HUES48 (cell line): ENCODE measurements around the gene MARCHF11.

Experiments
- H3K27ac ChIP-seq: one replicate; pipeline ENCODE4 v1.7.0; 2013; ENCODE audit warnings: low read depth, low read length, inconsistent platforms
- H3K27me3 ChIP-seq: 2 replicates; pipeline ENCODE4 v1.6.1; 2013; ENCODE audit warnings: mild to moderate bottlenecking, low read length; ENCODE audit not compliant: control insufficient read depth, insufficient read depth
- H3K36me3 ChIP-seq: 2 replicates; pipeline ENCODE4 v1.6.1; 2013; ENCODE audit warnings: low read length; ENCODE audit not compliant: control insufficient read depth, insufficient read depth
- H3K4me1 ChIP-seq: 2 replicates; pipeline ENCODE4 v1.6.1; 2013; ENCODE audit warnings: mild to moderate bottlenecking, low read length; ENCODE audit not compliant: control insufficient read depth, insufficient read depth
- H3K4me3 ChIP-seq: 2 replicates; pipeline ENCODE4 v1.5.1; 2013; ENCODE audit warnings: mild to moderate bottlenecking, low read depth, low read length
- H3K9ac ChIP-seq: 2 replicates; pipeline ENCODE4 v1.6.1; 2013; ENCODE audit warnings: mild to moderate bottlenecking, low read depth, low read length, moderate library complexity
- H3K9me3 ChIP-seq: 2 replicates; pipeline ENCODE4 v1.6.1; 2013; ENCODE audit warnings: low read length; ENCODE audit not compliant: control insufficient read depth, insufficient read depth

MARCHF11 gene

DNA sequence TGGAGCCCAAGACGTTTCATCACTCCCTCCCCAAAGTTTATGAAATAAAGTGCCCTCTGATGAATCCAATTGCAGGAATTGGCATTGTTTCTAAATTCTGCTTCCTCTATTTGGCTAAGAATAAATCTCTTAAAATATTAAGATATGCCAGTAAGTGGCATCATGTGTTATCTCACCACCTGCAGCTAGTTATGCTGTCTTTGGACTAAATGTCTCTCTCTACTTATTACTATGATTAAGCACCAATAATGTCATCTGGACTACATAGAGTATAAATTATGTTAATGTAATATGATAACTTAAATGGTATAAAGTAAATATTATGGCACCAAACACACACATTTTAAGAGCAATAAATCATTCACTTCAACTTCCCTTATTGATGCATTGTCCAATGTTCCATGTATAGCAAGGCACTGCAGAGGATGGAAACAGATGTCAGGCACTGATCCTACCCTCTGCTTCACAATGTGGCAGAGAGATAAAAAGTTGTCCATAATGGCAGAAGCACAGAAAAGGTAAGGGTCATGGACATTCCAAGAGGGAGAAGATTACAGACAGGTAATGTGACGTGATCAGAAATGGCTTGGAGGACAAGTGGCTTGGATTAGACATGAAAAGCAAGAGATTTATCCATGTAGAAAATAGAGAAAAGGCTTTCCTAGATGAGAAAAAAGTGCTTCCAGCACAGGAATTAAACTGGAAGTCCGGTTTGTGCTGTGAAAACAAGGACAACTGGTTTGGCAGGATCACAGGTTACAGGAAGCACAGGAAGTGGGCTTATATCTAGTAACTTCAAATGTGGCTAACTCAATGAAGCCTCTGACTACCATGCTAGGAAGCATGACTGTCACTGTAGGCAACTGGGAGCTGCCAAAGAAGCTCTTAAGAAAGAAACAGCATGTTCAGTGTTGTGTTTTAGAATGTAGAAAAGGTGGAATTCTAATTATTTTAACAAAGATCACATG, 26.7 kb downstream of the MARCHF11 start:
- H3K36me3 ChIP-seq = no peaks in the 10 kb centered on the region
- H3K27me3 ChIP-seq = no peaks in the 10 kb centered on the region
- no peak overlapping the region for H3K27ac ChIP-seq
- H3K4me1 ChIP-seq = no peaks in the 10 kb centered on the region
- H3K9me3 ChIP-seq = peaks cover 5% of the 10 kb centered on the region; the same call in 1 of the 2 replicates
- H3K4me3 ChIP-seq = no peak overlapping the region
- no peak overlapping the region for H3K9ac ChIP-seq

DNA sequence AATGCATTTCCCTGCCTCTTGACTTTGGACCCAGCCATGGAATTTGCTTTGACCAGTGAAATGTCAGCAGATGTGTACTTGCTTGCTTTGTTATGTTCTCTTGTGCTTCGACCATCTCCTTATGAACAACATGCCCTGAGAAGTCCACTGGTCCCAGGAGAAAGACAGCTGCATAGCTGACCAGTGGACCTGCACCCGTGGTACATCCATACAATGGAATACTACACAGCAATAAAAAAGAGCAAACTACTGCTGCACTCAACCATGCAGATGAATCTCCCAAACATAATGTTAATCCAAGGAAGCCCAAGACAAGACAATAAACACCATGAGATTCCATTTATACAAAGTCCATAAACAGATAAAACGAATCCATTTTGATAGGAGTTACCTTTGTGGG, 30.0 kb downstream of the MARCHF11 start:
- H3K4me1 ChIP-seq = no peaks in the 10 kb centered on the region
- no peak overlapping the region for H3K4me3 ChIP-seq
- no peak overlapping the region for H3K9ac ChIP-seq
- peaks cover 5% of the 10 kb centered on the region; the same call in 1 of the 2 replicates for H3K9me3 ChIP-seq
- no peaks in the 10 kb centered on the region for H3K36me3 ChIP-seq
- no peak overlapping the region for H3K27ac ChIP-seq
- H3K27me3 ChIP-seq = no peaks in the 10 kb centered on the region

GRCh38 chr5:16147179-16147900, 32.3 kb downstream of the MARCHF11 start:
- Histone ChIP-seq H3K9ac (no peak overlapping the region), H3K36me3 (no peaks in the 10 kb centered on the region), H3K27me3 (no peaks in the 10 kb centered on the region), H3K27ac (no peak overlapping the region), H3K9me3 (peaks cover 5% of the 10 kb centered on the region; the same call in 1 of the 2 replicates), H3K4me1 (no peaks in the 10 kb centered on the region), H3K4me3 (no peak overlapping the region)

GRCh38 chr5:16144416-16144815, 35.2 kb downstream of the MARCHF11 start:
- Histone ChIP-seq H3K27ac (no peak overlapping the region), H3K36me3 (no peaks in the 10 kb centered on the region), H3K4me3 (no peak overlapping the region), H3K4me1 (no peaks in the 10 kb centered on the region), H3K9me3 (no peaks in the 10 kb centered on the region), H3K9ac (no peak overlapping the region), H3K27me3 (no peaks in the 10 kb centered on the region)

DNA sequence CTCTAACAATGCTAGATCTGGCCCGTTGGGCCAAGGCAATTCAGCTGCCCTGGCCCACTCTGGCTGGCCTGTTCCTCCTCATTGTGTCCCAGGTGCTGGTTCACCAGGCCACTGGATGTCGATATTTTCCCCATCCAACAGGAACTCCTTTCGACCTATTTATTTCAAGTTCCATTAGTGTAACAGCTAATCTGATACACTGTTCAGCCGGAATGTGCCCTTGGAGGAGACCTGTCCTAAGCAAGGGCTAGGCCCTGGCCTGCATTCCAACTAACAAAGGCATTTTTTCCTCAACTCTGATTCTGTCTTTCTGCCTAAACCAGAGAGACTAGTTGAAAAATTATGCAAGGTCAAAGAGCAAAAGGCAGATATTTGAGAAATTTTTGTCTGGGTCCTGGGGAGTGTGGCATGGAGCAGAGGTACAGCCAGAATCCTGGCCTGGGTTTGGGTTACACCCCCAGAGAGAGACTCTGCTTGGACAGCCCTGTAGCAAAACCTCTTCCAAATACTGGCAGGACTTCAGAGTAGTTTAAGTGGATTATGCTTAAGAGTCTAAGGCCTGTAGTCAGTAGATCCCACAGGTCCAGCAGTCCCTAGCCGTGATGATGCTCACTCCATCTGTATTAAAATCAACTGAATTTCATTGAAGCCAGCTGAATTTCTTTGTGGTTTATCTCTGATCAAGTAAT, 36.1 kb downstream of the MARCHF11 start:
- H3K27me3 ChIP-seq = no peaks in the 10 kb centered on the region
- H3K4me3 ChIP-seq = no peak overlapping the region
- H3K4me1 ChIP-seq = no peaks in the 10 kb centered on the region
- H3K9ac ChIP-seq = no peak overlapping the region
- peaks cover 7% of the 10 kb centered on the region for H3K9me3 ChIP-seq
- no peaks in the 10 kb centered on the region for H3K36me3 ChIP-seq
- no peak overlapping the region for H3K27ac ChIP-seq

GRCh38 chr5:16140944-16141343, 38.6 kb downstream of the MARCHF11 start:
- H3K9ac ChIP-seq = no peak overlapping the region
- no peaks in the 10 kb centered on the region for H3K27me3 ChIP-seq
- H3K9me3 ChIP-seq = peaks cover 17% of the 10 kb centered on the region
- H3K4me3 ChIP-seq = no peak overlapping the region
- no peak overlapping the region for H3K27ac ChIP-seq
- no peaks in the 10 kb centered on the region for H3K36me3 ChIP-seq
- no peaks in the 10 kb centered on the region for H3K4me1 ChIP-seq

GRCh38 chr5:16140417-16140816, 39.2 kb downstream of the MARCHF11 start:
- H3K4me1 ChIP-seq = no peaks in the 10 kb centered on the region
- no peaks in the 10 kb centered on the region for H3K27me3 ChIP-seq
- no peak overlapping the region for H3K27ac ChIP-seq
- no peak overlapping the region for H3K9ac ChIP-seq
- H3K36me3 ChIP-seq = no peaks in the 10 kb centered on the region
- H3K9me3 ChIP-seq = peaks cover 17% of the 10 kb centered on the region
- no peak overlapping the region for H3K4me3 ChIP-seq

DNA sequence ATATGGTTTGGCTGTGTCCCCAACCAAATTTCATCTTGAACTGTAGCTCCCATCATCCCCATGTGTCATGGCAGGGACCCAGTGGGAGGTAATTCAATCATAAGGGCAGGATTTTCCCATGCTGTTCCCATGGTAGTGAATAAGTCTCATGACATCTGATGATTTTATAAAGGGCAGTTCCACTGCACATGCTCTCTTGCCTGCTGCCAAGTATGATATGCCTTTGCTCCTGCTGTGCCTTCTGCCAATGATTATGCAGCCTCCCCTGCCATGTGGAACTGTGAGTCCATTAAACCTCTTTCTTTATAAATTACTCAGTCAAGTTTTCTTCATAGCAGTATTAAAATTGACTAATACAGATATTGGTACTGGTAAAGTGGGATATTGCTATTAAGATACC, 42.4 kb downstream of the MARCHF11 start:
- Histone ChIP-seq H3K36me3 (no peaks in the 10 kb centered on the region), H3K9me3 (peaks cover 17% of the 10 kb centered on the region), H3K4me1 (0 out of 2 replicates have a peak, but pooled peaks cover 5% of the 10 kb centered on the region), H3K27ac (no peak overlapping the region), H3K4me3 (no peak overlapping the region), H3K27me3 (no peaks in the 10 kb centered on the region), H3K9ac (no peak overlapping the region)

DNA sequence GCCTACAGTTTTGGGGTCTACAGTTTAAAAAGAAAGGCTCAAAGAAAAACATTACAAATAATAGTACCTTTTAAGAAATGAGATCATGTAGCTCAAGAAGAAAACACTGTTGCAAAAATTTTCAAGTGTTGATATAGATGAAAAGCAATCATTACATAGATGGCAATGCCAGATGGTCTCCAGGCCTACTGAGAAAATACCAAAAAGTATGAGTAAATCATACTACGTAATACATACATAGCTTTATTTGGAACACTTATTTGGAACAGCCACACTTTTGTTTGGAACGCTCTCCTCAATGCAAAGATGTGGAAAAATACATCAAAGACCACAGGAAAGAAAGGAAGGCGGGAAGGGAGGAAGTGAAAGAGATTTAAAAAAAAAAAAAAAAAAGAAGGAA, 44.1 kb downstream of the MARCHF11 start:
- H3K36me3 ChIP-seq = no peaks in the 10 kb centered on the region
- no peak overlapping the region for H3K4me3 ChIP-seq
- 0 out of 2 replicates have a peak, but pooled peaks cover 5% of the 10 kb centered on the region for H3K4me1 ChIP-seq
- H3K27me3 ChIP-seq = no peaks in the 10 kb centered on the region
- no peak overlapping the region for H3K9ac ChIP-seq
- H3K9me3 ChIP-seq = peaks cover 17% of the 10 kb centered on the region
- no peak overlapping the region for H3K27ac ChIP-seq

- Histone ChIP-seq H3K9ac (no peak overlapping the region), H3K9me3 (peaks cover 17% of the 10 kb centered on the region), H3K27ac (no peak overlapping the region), H3K4me3 (no peak overlapping the region), H3K36me3 (no peaks in the 10 kb centered on the region), H3K4me1 (0 out of 2 replicates have a peak, but pooled peaks cover 5% of the 10 kb centered on the region), H3K27me3 (no peaks in the 10 kb centered on the region)
Observed at GRCh38 chr5:16135003-16135402, 44.6 kb downstream of the MARCHF11 start.
